GM12878 (cell line): ENCODE results near the gene PITPNC1. TPM values are rescaled to one million over a fixed set of nuclear protein-coding genes. Genes with fewer than 3 reads are reported as not detected.

Source experiments
- ATAC-seq: fragments of 200-7000 bp; cut with Tn5 transposase; 3 replicates; pipeline ENCODE4 v1.9.1; 2020; ENCODE audit warnings: mild to moderate bottlenecking, moderate library complexity
- BruUV-seq: library from RNA; stranded (reverse); fragments of 400-500 nt; replicated peaks from 2 replicates; lab custom pipeline; 2021; lab: Mats Ljungman, UMichigan
- CTCF ChIA-PET: fragments of 300-600 bp; sonication (Branson Sonifier 250); formaldehyde crosslinking; extraction: SDS; loops from one replicate; lab custom pipeline; 2021; ENCODE audit warnings: inconsistent platforms; lab: Yijun Ruan, JAX
- POLR2A ChIA-PET: fragments of 350-600 bp; formaldehyde crosslinking; extraction: SDS; loops from one replicate; lab custom pipeline; 2021; ENCODE audit warnings: inconsistent platforms; lab: Charles Lee
- RAD21 ChIA-PET: fragments of 300-600 bp; sonication (Branson Sonifier 250); formaldehyde crosslinking; loops from one replicate; lab custom pipeline; 2023; ENCODE audit warnings: antibody characterized with exemption; ENCODE audit not compliant: unreplicated experiment; lab: Charles Lee
- SMC1A ChIA-PET: fragments of 300-600 bp; sonication (Branson Sonifier 250); formaldehyde crosslinking; loops from one replicate; lab custom pipeline; 2023; ENCODE audit not compliant: unreplicated experiment, uncharacterized antibody; lab: Charles Lee
- DNase-seq: peaks from one replicate; pipeline ENCODE4 v3.0.0-alpha.2; 2011; ENCODE audit warnings: low read depth, low spot score
- FAIRE-seq: peaks from 3 replicates; lab custom pipeline; 2011; peaks lifted over from hg19 to GRCh38; lab: Jason Lieb, UNC
- H2AFZ ChIP-seq: 2 replicates; pipeline ENCODE4 v1.6.0; 2011; ENCODE audit warnings: low read depth, low read length, control low read depth; ENCODE audit not compliant: control insufficient read depth
- H3K27ac ChIP-seq: 2 replicates; pipeline ENCODE4 v1.5.1; 2011; ENCODE audit warnings: control low read depth; ENCODE audit not compliant: control insufficient read depth, insufficient read depth
- H3K27me3 ChIP-seq, 2 experiments: replicated peaks in 1 of 2; 2 replicates each; pipeline versions ENCODE4 v1.6.0 to v1.6.1; 2011; ENCODE audit warnings: low read length in 1 of 2; ENCODE audit not compliant: control insufficient read depth in 2 of 2, insufficient read depth in 2 of 2
- H3K36me3 ChIP-seq, 2 experiments: 2 replicates each; pipeline ENCODE4 v1.5.1; 2011; ENCODE audit warnings: low read length in 1 of 2; ENCODE audit not compliant: control insufficient read depth in 2 of 2, insufficient read depth in 2 of 2
- H3K4me1 ChIP-seq: 2 replicates; pipeline ENCODE4 v1.6.1; 2011; ENCODE audit warnings: mild to moderate bottlenecking, low read length, moderate library complexity, mixed read lengths; ENCODE audit not compliant: control insufficient read depth, insufficient read depth
- H3K4me2 ChIP-seq: 2 replicates; pipeline ENCODE4 v1.6.0; 2011; ENCODE audit warnings: control low read depth; ENCODE audit not compliant: control insufficient read depth, insufficient read depth
- H3K4me3 ChIP-seq: fragments of 200-600 bp; sonication (generic); 2 replicates; pipeline ENCODE4 v1.5.1; 2016
- H3K79me2 ChIP-seq: 2 replicates; pipeline ENCODE4 v1.6.0; 2011; ENCODE audit warnings: low read length; ENCODE audit not compliant: control insufficient read depth, insufficient read depth
- H3K9ac ChIP-seq: 2 replicates; pipeline ENCODE4 v1.8.0; 2011; ENCODE audit warnings: low read length, control low read depth, mixed read lengths; ENCODE audit not compliant: control insufficient read depth, insufficient read depth
- H3K9me3 ChIP-seq: replicated peaks from 3 replicates; pipeline ENCODE4 v1.5.1; 2011; ENCODE audit warnings: mild to moderate bottlenecking, low read length; ENCODE audit not compliant: control insufficient read depth, insufficient read depth
- H4K20me1 ChIP-seq: 2 replicates; pipeline ENCODE4 v1.6.0; 2011; ENCODE audit not compliant: control insufficient read depth, insufficient read depth
- CBX3 ChIP-seq: fragments of 200-600 bp; sonication (generic); IDR thresholded peaks from 2 replicates; pipeline ENCODE4 v1.6.1; 2016; ENCODE audit warnings: low read depth, borderline replicate concordance
- CBX5 ChIP-seq: sonication (generic); IDR thresholded peaks from 2 replicates; pipeline ENCODE4 v1.6.1; 2016; ENCODE audit warnings: low read depth, moderate library complexity, mild to moderate bottlenecking, inconsistent platforms
- FOXK2 ChIP-seq: fragments of 450-650 bp; IDR thresholded peaks from 2 replicates; pipeline ENCODE4 v1.6.1; 2017; ENCODE audit warnings: mild to moderate bottlenecking, moderate library complexity
- MTA2 ChIP-seq: fragments of 450-650 bp; IDR thresholded peaks from 2 replicates; pipeline ENCODE4 v1.6.1; 2016; ENCODE audit warnings: low read depth, mild to moderate bottlenecking, moderate library complexity
- ZBED1 ChIP-seq: IDR thresholded peaks from 2 replicates; pipeline ENCODE4 v1.6.1; 2016; ENCODE audit warnings: borderline replicate concordance
- WGBS: methylation state at CpG from one replicate; pipeline ENCODE4 v1.1.6; 2016; ENCODE audit warnings: low lambda C conversion rate; ENCODE audit not compliant: insufficient replicate concordance, insufficient coverage; ENCODE audit errors: missing lambda C conversion rate; 5-methylcytosine and 5-hydroxymethylcytosine counted together
- in situ Hi-C: fragments of 300-500 bp; cut with MboI; formaldehyde crosslinking; loops from 9 replicates; pipeline ENCODE4 v1.14.3; 2018; ENCODE audit warnings: mixed read lengths
- intact Hi-C: fragments of 100-400 bp; cut with micrococcal nuclease; formaldehyde crosslinking; loops from one replicate; pipeline ENCODE4 v1.14.2; 2022; ENCODE audit not compliant: unreplicated experiment
- polyA plus RNA-seq, 11 experiments: library from polyadenylated mRNA; depleted of rRNA in 4 of 11; unstranded in 6 of 11; stranded (reverse) in 5 of 11; fragments of >200 nt; fragmentation: Nextera tagmentation in 4 of 11; fragmentation: Illumina TruSeq in 1 of 11; extraction: Ambion mirVana in 4 of 11; extraction: Trizol in 1 of 11; gene quantifications; 1 replicate in 1 of 11; 2 replicates in 10 of 11; pipeline versions ENCODE4 v1.2.1 to v1.2.3, GENCODE V29; 2011 to 2016; ENCODE audit warnings: inconsistent platforms in 2 of 11, missing spikeins in 2 of 11, low read depth in 1 of 11
- total RNA-seq, 4 experiments: library from RNA; depleted of rRNA in 3 of 4; stranded (reverse); fragments of >200 nt in 3 of 4; fragmentation: Illumina TruSeq in 1 of 4; extraction: Trizol in 1 of 4; gene quantifications; 2 replicates each; pipeline versions ENCODE4 v1.2.1 to v1.2.3, GENCODE V29; 2013 to 2021
- TF ChIP-seq, protein P1 (sequence below): IDR thresholded peaks from 2 replicates; pipeline ENCODE4 v1.6.1; 2011; ENCODE audit warnings: low read depth, mild to moderate bottlenecking, low read length, moderate library complexity, borderline replicate concordance; ENCODE audit errors: extremely low read depth
- TF ChIP-seq, protein P2 (sequence below): IDR thresholded peaks from 2 replicates; pipeline ENCODE4 v1.6.1; 2012; ENCODE audit warnings: mild to moderate bottlenecking, low read depth, low read length

Gene PITPNC1
- total and polyA plus RNA-seq, 10 of the 15 experiments (the other 5 are each of a cell fraction or from before 2014, with no cell fraction given), result 12.2 to 62.4 (median 47.3) TPM

GRCh38 chr17:67490471-67490870 is 113.4 kb downstream of the PITPNC1 start:
- no TSS peak for BruUV-seq
- no peak overlapping the region for H3K4me3 ChIP-seq
- ChIA-PET RAD21 (interaction anchor here (1.6 kb wide), 1 partner anchor 157 kb away, joined by 3 read pairs; no protein-coding TSS in a partner anchor), CTCF (interaction anchor here (0.6 to 1.2 kb wide), 6 partner anchors 9 to 283 kb away, joined by 3 to 4 read pairs (median 4); no protein-coding TSS in a partner anchor), SMC1A (interaction anchor here (0.8 to 2.1 kb wide), 5 partner anchors 9 to 111 kb away, joined by 3 to 8 read pairs (median 3); no protein-coding TSS in a partner anchor), POLR2A (interaction anchor here (0.7 kb wide), 1 partner anchor 13 kb away, joined by 3 read pairs; no protein-coding TSS in a partner anchor)
- H2AFZ ChIP-seq, result no peak overlapping the region
- H3K79me2 ChIP-seq, result peaks cover 13% of the 10 kb centered on the region
- H3K27me3 ChIP-seq, result no peaks in the 10 kb centered on the region
- peaks cover 10% of the 10 kb centered on the region for H3K4me1 ChIP-seq
- 55% methylated on average over 10 of the region's 10 CpGs for WGBS
- no peaks in the 10 kb centered on the region; the same call in 2 of the 3 replicates for H3K9me3 ChIP-seq
- ATAC-seq (no peak), FAIRE-seq (no peak), DNase-seq (no peak)
- no peak overlapping the region for H3K27ac ChIP-seq
- H4K20me1 ChIP-seq, result no peaks in the 10 kb centered on the region
- intact Hi-C loops (no loop called here), in situ Hi-C loops (no loop called here)
- H3K9ac ChIP-seq, result no peak overlapping the region
- no peak overlapping the region for H3K4me2 ChIP-seq
- no peaks in the 10 kb centered on the region for H3K36me3 ChIP-seq
- TF ChIP-seq ZBED1, result no peak
- TF ChIP-seq, protein P1, sequence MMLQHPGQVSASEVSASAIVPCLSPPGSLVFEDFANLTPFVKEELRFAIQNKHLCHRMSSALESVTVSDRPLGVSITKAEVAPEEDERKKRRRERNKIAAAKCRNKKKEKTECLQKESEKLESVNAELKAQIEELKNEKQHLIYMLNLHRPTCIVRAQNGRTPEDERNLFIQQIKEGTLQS, result no peak

- RAD21 ChIA-PET, result interaction anchor here (1.6 kb wide), 1 partner anchor 157 kb away, joined by 3 read pairs; no protein-coding TSS in a partner anchor
- H3K27ac ChIP-seq, result no peak overlapping the region
- TF ChIP-seq MTA2 (no peak), CBX3 (no peak), CBX5 (no peak), FOXK2 (no peak)
- TF ChIP-seq, protein P2, sequence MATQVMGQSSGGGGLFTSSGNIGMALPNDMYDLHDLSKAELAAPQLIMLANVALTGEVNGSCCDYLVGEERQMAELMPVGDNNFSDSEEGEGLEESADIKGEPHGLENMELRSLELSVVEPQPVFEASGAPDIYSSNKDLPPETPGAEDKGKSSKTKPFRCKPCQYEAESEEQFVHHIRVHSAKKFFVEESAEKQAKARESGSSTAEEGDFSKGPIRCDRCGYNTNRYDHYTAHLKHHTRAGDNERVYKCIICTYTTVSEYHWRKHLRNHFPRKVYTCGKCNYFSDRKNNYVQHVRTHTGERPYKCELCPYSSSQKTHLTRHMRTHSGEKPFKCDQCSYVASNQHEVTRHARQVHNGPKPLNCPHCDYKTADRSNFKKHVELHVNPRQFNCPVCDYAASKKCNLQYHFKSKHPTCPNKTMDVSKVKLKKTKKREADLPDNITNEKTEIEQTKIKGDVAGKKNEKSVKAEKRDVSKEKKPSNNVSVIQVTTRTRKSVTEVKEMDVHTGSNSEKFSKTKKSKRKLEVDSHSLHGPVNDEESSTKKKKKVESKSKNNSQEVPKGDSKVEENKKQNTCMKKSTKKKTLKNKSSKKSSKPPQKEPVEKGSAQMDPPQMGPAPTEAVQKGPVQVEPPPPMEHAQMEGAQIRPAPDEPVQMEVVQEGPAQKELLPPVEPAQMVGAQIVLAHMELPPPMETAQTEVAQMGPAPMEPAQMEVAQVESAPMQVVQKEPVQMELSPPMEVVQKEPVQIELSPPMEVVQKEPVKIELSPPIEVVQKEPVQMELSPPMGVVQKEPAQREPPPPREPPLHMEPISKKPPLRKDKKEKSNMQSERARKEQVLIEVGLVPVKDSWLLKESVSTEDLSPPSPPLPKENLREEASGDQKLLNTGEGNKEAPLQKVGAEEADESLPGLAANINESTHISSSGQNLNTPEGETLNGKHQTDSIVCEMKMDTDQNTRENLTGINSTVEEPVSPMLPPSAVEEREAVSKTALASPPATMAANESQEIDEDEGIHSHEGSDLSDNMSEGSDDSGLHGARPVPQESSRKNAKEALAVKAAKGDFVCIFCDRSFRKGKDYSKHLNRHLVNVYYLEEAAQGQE, result no peak
- TF ChIP-seq, all 136 proteins: peak for 0
- H3K36me3 ChIP-seq, result no peaks in the 10 kb centered on the region
- no peak overlapping the region for H3K4me3 ChIP-seq
- CTCF ChIA-PET, result interaction anchor here (0.6 to 1.4 kb wide), 5 partner anchors 9 to 283 kb away, joined by 3 to 4 read pairs (median 3); no protein-coding TSS in a partner anchor
- 76% methylated on average over 18 of the region's 18 CpGs for WGBS
- no peak overlapping the region for H3K9ac ChIP-seq
- FAIRE-seq (no peak), ATAC-seq (no peak), DNase-seq (no peak)
- SMC1A ChIA-PET, result interaction anchor here (1.2 to 2.1 kb wide), 3 partner anchors 10 to 27 kb away, joined by 3 to 8 read pairs (median 3); no protein-coding TSS in a partner anchor
- H3K4me2 ChIP-seq, result no peak overlapping the region
- POLR2A ChIA-PET, result interaction anchor here (0.7 kb wide), 1 partner anchor 13 kb away, joined by 3 read pairs; no protein-coding TSS in a partner anchor
- no peaks in the 10 kb centered on the region for H4K20me1 ChIP-seq
- H3K27me3 ChIP-seq, result no peaks in the 10 kb centered on the region
- peaks cover 11% of the 10 kb centered on the region for H3K79me2 ChIP-seq
- intact Hi-C loops, result no loop called here
- no TSS peak for BruUV-seq
- H3K4me1 ChIP-seq, result peaks cover 10% of the 10 kb centered on the region
- in situ Hi-C loops, result no loop called here
- H3K9me3 ChIP-seq, result no peaks in the 10 kb centered on the region; the same call in 2 of the 3 replicates
- H2AFZ ChIP-seq, result no peak overlapping the region
Measured at GRCh38 chr17:67491009-67491680, 114.1 kb downstream of the PITPNC1 start.
